MCF 10A (cell line): Measurements from ENCODE around the gene FBRSL1. TPM values are rescaled to one million over a fixed set of nuclear protein-coding genes. Genes with fewer than 3 reads are reported as not detected.

Source experiments
- BruUV-seq: library from RNA; stranded (reverse); fragments of 400-500 nt; replicated peaks from 2 replicates; lab custom pipeline; 2021; lab: Mats Ljungman, UMichigan
- CTCF ChIA-PET: fragments of 300-600 bp; sonication (Branson Sonifier 250); formaldehyde crosslinking; extraction: SDS; loops from one replicate; lab custom pipeline; 2021; ENCODE audit warnings: antibody characterized with exemption, inconsistent platforms; lab: Yijun Ruan, JAX
- POLR2A ChIA-PET: fragments of 300-600, 350-650 bp; sonication (Branson Sonifier 250); formaldehyde crosslinking; extraction: SDS; loops from one replicate; lab custom pipeline; 2020; ENCODE audit warnings: antibody characterized with exemption, inconsistent platforms; lab: Yijun Ruan, JAX
- DNase-seq: peaks from one replicate; pipeline ENCODE4 v3.0.0-alpha.2; 2018; ENCODE audit not compliant: unreplicated experiment
- H3K27ac Mint-ChIP-seq: one replicate; pipeline ENCODE4 v1.8.0; 2022; ENCODE audit warnings: mild to moderate bottlenecking, low read depth, mixed read lengths; ENCODE audit not compliant: unreplicated experiment
- H3K27me3 Mint-ChIP-seq: one replicate; pipeline ENCODE4 v1.8.0; 2022; ENCODE audit warnings: mixed read lengths; ENCODE audit not compliant: insufficient read depth, unreplicated experiment
- H3K36me3 Mint-ChIP-seq: one replicate; pipeline ENCODE4 v1.8.0; 2022; ENCODE audit warnings: mild to moderate bottlenecking, moderate library complexity, mixed read lengths; ENCODE audit not compliant: insufficient read depth, unreplicated experiment
- H3K4me1 Mint-ChIP-seq: one replicate; pipeline ENCODE4 v1.8.0; 2022; ENCODE audit warnings: mixed read lengths; ENCODE audit not compliant: insufficient read depth, unreplicated experiment
- H3K4me3 Mint-ChIP-seq: one replicate; pipeline ENCODE4 v1.8.0; 2022; ENCODE audit warnings: mild to moderate bottlenecking, moderate library complexity, mixed read lengths; ENCODE audit not compliant: unreplicated experiment
- H3K9me3 Mint-ChIP-seq: one replicate; pipeline ENCODE4 v1.8.0; 2022; ENCODE audit warnings: mixed read lengths; ENCODE audit not compliant: unreplicated experiment
- intact Hi-C: fragments of 100-400 bp; cut with micrococcal nuclease; formaldehyde crosslinking; loops from 2 replicates; pipeline ENCODE4 v1.14.1; 2022
- total RNA-seq: library from RNA; stranded (reverse); gene quantifications from 2 replicates; pipeline ENCODE4 v1.2.3, GENCODE V29; 2022
- TF ChIP-seq, protein P1 (sequence below): fragments of 200-600 bp; IDR thresholded peaks from one replicate; pipeline ENCODE4 v1.8.0; 2022; ENCODE audit warnings: antibody characterized with exemption, mild to moderate bottlenecking; ENCODE audit not compliant: unreplicated experiment

FBRSL1 gene
- total RNA-seq, 1 experiment from 2014 or later = 47.4 TPM

DNA sequence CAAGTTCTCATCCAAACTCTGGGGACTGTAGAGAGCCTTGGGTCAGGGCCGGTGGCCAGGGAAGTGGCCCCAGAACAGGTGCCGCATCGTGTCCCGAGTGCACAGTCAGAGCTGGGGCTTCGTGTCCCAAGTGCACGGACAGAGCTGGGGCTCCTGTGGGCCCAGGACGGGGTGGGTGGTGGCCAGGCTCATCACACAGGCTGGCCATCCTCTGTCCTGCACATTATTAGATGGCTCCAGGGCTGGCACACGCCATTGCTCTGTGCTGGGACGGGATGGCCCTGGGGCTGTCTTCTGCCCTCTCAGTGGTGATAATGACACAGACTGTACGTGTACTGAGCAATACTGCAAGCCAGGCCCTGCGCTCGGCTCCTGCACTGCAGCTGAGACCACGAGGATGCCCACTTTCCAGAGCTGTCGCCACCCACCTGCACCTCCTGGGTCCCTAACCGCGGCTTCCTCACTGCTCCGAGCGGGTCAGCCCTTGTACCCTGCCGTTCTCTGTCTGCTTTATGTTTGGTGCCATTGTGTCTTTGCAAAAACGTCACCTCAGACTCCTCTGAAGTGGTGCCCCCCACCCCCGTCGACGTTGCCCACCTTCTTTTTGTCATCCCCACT, 1.9 kb downstream of the FBRSL1 start:
- DNase-seq = no peak
- H3K27ac Mint-ChIP-seq = peak overlapping the region; percentile 73
- intact Hi-C loops = loop anchor here (2.0 kb wide), 1 partner anchor 33 kb away; no protein-coding TSS in a partner anchor
- no peaks in the 10 kb centered on the region for H3K27me3 Mint-ChIP-seq
- H3K9me3 Mint-ChIP-seq = no peaks in the 10 kb centered on the region
- BruUV-seq = no TSS peak
- H3K4me3 Mint-ChIP-seq = peak overlapping the region; percentile 71
- H3K4me1 Mint-ChIP-seq = peaks cover 8% of the 10 kb centered on the region
- POLR2A ChIA-PET = no interaction called here
- CTCF ChIA-PET = interaction anchor here (0.7 to 1.2 kb wide), 3 partner anchors 15 to 124 kb away, joined by 3 to 4 read pairs (median 4); no protein-coding TSS in a partner anchor
- TF ChIP-seq, protein P1, sequence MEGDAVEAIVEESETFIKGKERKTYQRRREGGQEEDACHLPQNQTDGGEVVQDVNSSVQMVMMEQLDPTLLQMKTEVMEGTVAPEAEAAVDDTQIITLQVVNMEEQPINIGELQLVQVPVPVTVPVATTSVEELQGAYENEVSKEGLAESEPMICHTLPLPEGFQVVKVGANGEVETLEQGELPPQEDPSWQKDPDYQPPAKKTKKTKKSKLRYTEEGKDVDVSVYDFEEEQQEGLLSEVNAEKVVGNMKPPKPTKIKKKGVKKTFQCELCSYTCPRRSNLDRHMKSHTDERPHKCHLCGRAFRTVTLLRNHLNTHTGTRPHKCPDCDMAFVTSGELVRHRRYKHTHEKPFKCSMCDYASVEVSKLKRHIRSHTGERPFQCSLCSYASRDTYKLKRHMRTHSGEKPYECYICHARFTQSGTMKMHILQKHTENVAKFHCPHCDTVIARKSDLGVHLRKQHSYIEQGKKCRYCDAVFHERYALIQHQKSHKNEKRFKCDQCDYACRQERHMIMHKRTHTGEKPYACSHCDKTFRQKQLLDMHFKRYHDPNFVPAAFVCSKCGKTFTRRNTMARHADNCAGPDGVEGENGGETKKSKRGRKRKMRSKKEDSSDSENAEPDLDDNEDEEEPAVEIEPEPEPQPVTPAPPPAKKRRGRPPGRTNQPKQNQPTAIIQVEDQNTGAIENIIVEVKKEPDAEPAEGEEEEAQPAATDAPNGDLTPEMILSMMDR = no peak
- H3K36me3 Mint-ChIP-seq = no peaks in the 10 kb centered on the region

DNA sequence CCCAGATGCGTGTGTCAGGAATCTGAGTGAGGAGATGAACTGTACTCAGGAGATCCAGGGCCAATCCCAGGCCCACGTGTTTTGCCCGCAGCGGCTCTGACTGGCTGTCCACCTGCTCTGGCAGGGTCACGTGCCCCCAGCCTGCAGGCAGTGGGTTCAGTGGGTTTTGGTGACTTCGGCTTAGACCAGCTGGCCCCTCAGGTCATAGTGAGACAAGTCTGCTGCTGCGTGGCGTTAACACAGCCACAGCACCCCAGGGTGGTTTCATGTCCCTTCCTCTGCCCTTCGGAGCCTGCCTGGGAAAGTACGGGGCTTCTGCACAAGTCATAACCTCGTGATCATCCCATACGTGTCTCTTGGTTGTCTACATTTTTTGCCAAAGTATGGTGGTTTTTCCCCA, 2.6 kb downstream of the FBRSL1 start:
- ChIA-PET CTCF (interaction anchor here (0.6 to 1.2 kb wide), 5 partner anchors 14 to 123 kb away, joined by 3 to 7 read pairs (median 4); no protein-coding TSS in a partner anchor), POLR2A (no interaction called here)
- H3K9me3 Mint-ChIP-seq = no peaks in the 10 kb centered on the region
- peaks cover 8% of the 10 kb centered on the region for H3K4me1 Mint-ChIP-seq
- no peaks in the 10 kb centered on the region for H3K36me3 Mint-ChIP-seq
- TF ChIP-seq, protein P1 = no peak
- no peaks in the 10 kb centered on the region for H3K27me3 Mint-ChIP-seq
- no peak for DNase-seq
- H3K27ac Mint-ChIP-seq = no peak overlapping the region
- intact Hi-C loops = no loop called here
- BruUV-seq = no TSS peak
- peak overlapping the region; percentile 71 for H3K4me3 Mint-ChIP-seq

- no peaks in the 10 kb centered on the region for H3K9me3 Mint-ChIP-seq
- H3K27ac Mint-ChIP-seq = no peak overlapping the region
- peaks cover 8% of the 10 kb centered on the region for H3K4me1 Mint-ChIP-seq
- no peak overlapping the region for H3K4me3 Mint-ChIP-seq
- POLR2A ChIA-PET = no interaction called here
- no peaks in the 10 kb centered on the region for H3K27me3 Mint-ChIP-seq
- TF ChIP-seq, protein P1 = no peak
- BruUV-seq = no TSS peak
- CTCF ChIA-PET = interaction anchor here (0.6 to 1.1 kb wide), 3 partner anchors 22 to 123 kb away, joined by 3 to 7 read pairs (median 3); no protein-coding TSS in a partner anchor
- no peak for DNase-seq
- no peaks in the 10 kb centered on the region for H3K36me3 Mint-ChIP-seq
- intact Hi-C loops = no loop called here
These were observed 3.0 kb downstream of the FBRSL1 start for GRCh38 chr12:132492951-132493350.

DNA sequence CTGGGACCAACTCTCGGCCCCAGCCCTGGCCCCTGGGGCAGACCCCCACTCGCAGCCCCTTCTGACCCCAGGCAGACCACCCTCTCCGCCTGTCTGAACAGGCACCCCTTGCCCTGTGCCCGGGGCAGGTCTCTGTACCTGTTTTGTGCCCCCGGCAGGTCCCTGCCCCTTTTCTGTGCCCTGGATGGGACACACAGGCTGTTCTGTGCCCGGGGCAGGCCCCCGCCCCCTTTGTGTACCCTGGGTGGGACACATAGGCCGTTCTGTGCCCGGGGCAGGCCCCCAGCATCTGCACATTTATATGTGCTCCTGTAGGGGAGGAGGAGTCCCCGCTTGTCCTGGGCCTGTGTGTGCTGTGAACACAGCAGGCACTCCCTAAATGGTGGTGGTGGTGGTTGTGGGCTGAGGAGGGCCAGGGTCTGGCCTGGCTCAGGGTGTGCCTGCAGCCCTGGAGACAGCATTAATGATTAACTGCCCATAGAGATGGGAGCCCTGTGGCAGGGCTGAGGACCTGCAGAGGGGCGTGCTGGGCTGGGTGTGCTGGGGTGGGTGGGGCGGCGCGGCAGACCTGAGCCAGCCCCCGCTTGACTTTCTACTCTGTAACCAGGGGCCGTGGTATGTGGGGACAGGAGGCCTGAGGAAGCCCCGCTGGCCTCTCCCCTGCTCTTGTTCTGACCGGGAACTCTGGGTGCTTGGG, 3.7 kb downstream of the FBRSL1 start:
- no TSS peak for BruUV-seq
- H3K9me3 Mint-ChIP-seq = no peaks in the 10 kb centered on the region
- peaks cover 8% of the 10 kb centered on the region for H3K4me1 Mint-ChIP-seq
- intact Hi-C loops = no loop called here
- ChIA-PET POLR2A (no interaction called here), CTCF (interaction anchor here (0.7 kb wide), 1 partner anchor 68 kb away, joined by 3 read pairs; no protein-coding TSS in a partner anchor)
- H3K27ac Mint-ChIP-seq = no peak overlapping the region
- TF ChIP-seq, protein P1 = no peak
- H3K27me3 Mint-ChIP-seq = no peaks in the 10 kb centered on the region
- H3K4me3 Mint-ChIP-seq = no peak overlapping the region
- no peak for DNase-seq
- no peaks in the 10 kb centered on the region for H3K36me3 Mint-ChIP-seq
